Prostate gland (tissue), 2 donors: ENCODE data around the gene EME2.

Experiments used
- CTCF ChIP-seq, 4 experiments: fragments of 200-600 bp in 2 of 4; fragments of 450-650 bp in 2 of 4; sonication (generic) in 2 of 4; IDR thresholded peaks; 1 replicate in 3 of 4; 2 replicates in 1 of 4; pipeline ENCODE4 v1.5.1; 2016 to 2019; ENCODE audit warnings: antibody characterized with exemption in 4 of 4, mild to moderate bottlenecking in 2 of 4, moderate library complexity in 2 of 4
- POLR2A ChIP-seq: fragments of 450-650 bp; IDR thresholded peaks from one replicate; pipeline ENCODE4 v1.6.1; 2016; ENCODE audit warnings: antibody characterized with exemption, mild to moderate bottlenecking
- POLR2AphosphoS5 ChIP-seq: sonication (generic); formaldehyde crosslinking; IDR thresholded peaks from one replicate; pipeline ENCODE4 v1.6.1; 2017; ENCODE audit warnings: antibody characterized with exemption

- TF ChIP-seq POLR2A, result no peak
- TF ChIP-seq CTCF (IDR thresholded peaks at IDR 0.05), result no peak
- no peak for TF ChIP-seq POLR2AphosphoS5
These were observed 44.7 kb upstream of the EME2 start for GRCh38 chr16:1727651-1728624.
